ENCODE data around the gene RBM47.

RBM47 gene

GRCh38 chr4:40473578-40474388 is 155.9 kb downstream of the RBM47 start:
- no peaks in the 10 kb centered on the region for H3K27me3 ChIP-seq (ENCODE audit: insufficient read depth, poor library complexity, severe bottlenecking)
- no peak overlapping the region for H3K4me3 ChIP-seq (replicated peaks; ENCODE audit: insufficient read depth, low read length)
- DNase-seq (ENCODE audit: low read depth in 1 of 2, low spot score in 1 of 2): no peak
- TF ChIP-seq CTCF (IDR thresholded peaks at IDR 0.05; ENCODE audit: insufficient read depth, low read length) (no peak), POLR2AphosphoS5 (IDR thresholded peaks at IDR 0.05; ENCODE audit: low read depth) (no peak), SPI1 (IDR thresholded peaks at IDR 0.05; ENCODE audit: borderline replicate concordance, low read depth) (no peak), REST (IDR thresholded peaks at IDR 0.05; ENCODE audit: insufficient replicate concordance, low read depth) (no peak), GABPA (IDR thresholded peaks at IDR 0.05; ENCODE audit: low read depth) (no peak)
- no peak overlapping the region for H3K27ac ChIP-seq (replicated peaks)

GRCh38 chr4:40471923-40472322 is 157.7 kb downstream of the RBM47 start:
- no peaks in the 10 kb centered on the region for H3K27me3 ChIP-seq (ENCODE audit: insufficient read depth, poor library complexity, severe bottlenecking)
- TF ChIP-seq CTCF (IDR thresholded peaks at IDR 0.05; ENCODE audit: insufficient read depth, low read length) (no peak), REST (IDR thresholded peaks at IDR 0.05; ENCODE audit: insufficient replicate concordance, low read depth) (no peak)
- H3K4me3 ChIP-seq (replicated peaks; ENCODE audit: insufficient read depth, low read length): no peak overlapping the region
- no peak for DNase-seq (ENCODE audit: low read depth in 1 of 2, low spot score in 1 of 2)
- H3K27ac ChIP-seq (replicated peaks): no peak overlapping the region

- no peak overlapping the region for H3K4me3 ChIP-seq (replicated peaks; ENCODE audit: insufficient read depth, low read length)
- TF ChIP-seq SPI1 (IDR thresholded peaks at IDR 0.05; ENCODE audit: borderline replicate concordance, low read depth): no peak
- TF ChIP-seq POLR2AphosphoS5 (IDR thresholded peaks at IDR 0.05; ENCODE audit: low read depth): no peak
- H3K27ac ChIP-seq (replicated peaks): no peak overlapping the region
- no peaks in the 10 kb centered on the region for H3K27me3 ChIP-seq (ENCODE audit: insufficient read depth, poor library complexity, severe bottlenecking)
- DNase-seq (ENCODE audit: low read depth in 1 of 2, low spot score in 1 of 2): no peak
These were observed 162.9 kb downstream of the RBM47 start for GRCh38 chr4:40466789-40467188.

- H3K27ac ChIP-seq (replicated peaks): peak overlapping the region; percentile 56
- peak in 1 of 2 experiments; percentile 74 for DNase-seq (ENCODE audit: low read depth in 1 of 2, low spot score in 1 of 2)
- TF ChIP-seq SPI1 (IDR thresholded peaks at IDR 0.05; ENCODE audit: borderline replicate concordance, low read depth) (peak; percentile 48; the same call in 1 of the 2 replicates), REST (IDR thresholded peaks at IDR 0.05; ENCODE audit: insufficient replicate concordance, low read depth) (no peak), GABPA (IDR thresholded peaks at IDR 0.05; ENCODE audit: low read depth) (no peak), CTCF (IDR thresholded peaks at IDR 0.05; ENCODE audit: insufficient read depth, low read length) (no peak)
These were observed 167.3 kb downstream of the RBM47 start for GRCh38 chr4:40462326-40462725.

More at GRCh38 chr4:40462326-40462725, 167.3 kb downstream of the RBM47 start:
- Histone ChIP-seq H3K27me3 (ENCODE audit: insufficient read depth, poor library complexity, severe bottlenecking) (no peaks in the 10 kb centered on the region), H3K4me3 (replicated peaks; ENCODE audit: insufficient read depth, low read length) (no peak overlapping the region)
